A673 (cell line): ENCODE data around the gene SAMSN1. TPM values are rescaled to one million over a fixed set of nuclear protein-coding genes. Genes with fewer than 3 reads are reported as not detected.
"Not testable (repeated sequence)": the region's sequence is repeated elsewhere in the genome, so short reads cannot be mapped to it uniquely, and the experiment has no call there.

ENCODE experiments used
- BruUV-seq: library from RNA; stranded (reverse); fragments of 400-500 nt; replicated peaks from 2 replicates; lab custom pipeline; 2021; lab: Mats Ljungman, UMichigan
- CTCF ChIA-PET: fragments of 300-600 bp; sonication (Branson Sonifier 250); formaldehyde crosslinking; loops from one replicate; lab custom pipeline; 2022; ENCODE audit warnings: antibody characterized with exemption; lab: Charles Lee
- POLR2A ChIA-PET: fragments of 300-600 bp; sonication (Branson Sonifier 250); formaldehyde crosslinking; loops from one replicate; lab custom pipeline; 2022; ENCODE audit warnings: antibody characterized with exemption; ENCODE audit not compliant: low non-redundant PET; lab: Charles Lee
- DNase-seq: peaks from one replicate; pipeline ENCODE4 v3.0.0-alpha.2; 2015; ENCODE audit warnings: low spot score
- H3K27ac ChIP-seq: fragments of 200-600 bp; sonication (generic); 2 replicates; pipeline ENCODE4 v1.5.1; 2016; ENCODE audit warnings: mixed run types, low read depth, mild to moderate bottlenecking, mixed read lengths, antibody characterized with exemption, low read length; ENCODE audit not compliant: poor library complexity, severe bottlenecking
- H3K27me3 ChIP-seq: fragments of 200-600 bp; sonication (generic); replicated peaks from 2 replicates; pipeline ENCODE4 v1.6.1; 2017; ENCODE audit warnings: mixed run types, low read depth, mild to moderate bottlenecking, mixed read lengths, antibody characterized with exemption, low read length; ENCODE audit not compliant: insufficient read depth, poor library complexity
- H3K36me3 ChIP-seq: fragments of 200-600 bp; sonication (generic); 2 replicates; pipeline ENCODE4 v1.6.1; 2016; ENCODE audit warnings: mixed run types, mild to moderate bottlenecking, mixed read lengths, antibody characterized with exemption, low read length; ENCODE audit not compliant: insufficient read depth, poor library complexity, severe bottlenecking
- H3K4me1 ChIP-seq: fragments of 200-600 bp; sonication (generic); 2 replicates; pipeline ENCODE4 v1.6.1; 2017; ENCODE audit warnings: mixed run types, mild to moderate bottlenecking, mixed read lengths, antibody characterized with exemption, low read length; ENCODE audit not compliant: insufficient read depth, poor library complexity, severe bottlenecking
- H3K4me3 ChIP-seq: fragments of 200-600 bp; sonication (generic); 2 replicates; pipeline ENCODE4 v1.5.1; 2016; ENCODE audit warnings: low read depth, mixed run types, mild to moderate bottlenecking, mixed read lengths, low read length; ENCODE audit not compliant: poor library complexity, severe bottlenecking
- H3K9me3 ChIP-seq: fragments of 200-600 bp; sonication (generic); 2 replicates; pipeline ENCODE4 v1.6.1; 2016; ENCODE audit warnings: mixed run types, low read depth, mild to moderate bottlenecking, mixed read lengths, antibody characterized with exemption, low read length; ENCODE audit not compliant: poor library complexity, severe bottlenecking
- CTCF ChIP-seq: fragments of 300-800, 200-600 bp; sonication (generic); conservative IDR thresholded peaks from 2 replicates; pipeline ENCODE4 v1.5.1; 2017; ENCODE audit warnings: low read depth, mild to moderate bottlenecking, antibody characterized with exemption, low read length, moderate library complexity, mixed read lengths
- EZH2 ChIP-seq: fragments of 200-600 bp; sonication (generic); IDR thresholded peaks from 2 replicates; pipeline ENCODE4 v1.6.1; 2017; ENCODE audit warnings: borderline replicate concordance, low read depth, mild to moderate bottlenecking, mixed read lengths, antibody characterized with exemption, low read length; ENCODE audit not compliant: poor library complexity, severe bottlenecking
- intact Hi-C: fragments of 100-400 bp; cut with micrococcal nuclease; formaldehyde crosslinking; loops from one replicate; pipeline ENCODE4 v1.10.0; 2022; ENCODE audit not compliant: unreplicated experiment
- total RNA-seq: library from RNA; stranded (reverse); gene quantifications from 2 replicates; pipeline ENCODE4 v1.2.3, GENCODE V29; 2021

SAMSN1 gene
- total RNA-seq, 1 experiment from 2014 or later = not detected

- no peaks in the 10 kb centered on the region for H3K4me1 ChIP-seq
- H3K27me3 ChIP-seq = no peaks in the 10 kb centered on the region
- intact Hi-C loops = no loop called here
- ChIA-PET CTCF (no interaction called here), POLR2A (no interaction called here)
- BruUV-seq = no TSS peak
- H3K27ac ChIP-seq = no peak overlapping the region
- H3K9me3 ChIP-seq = no peaks in the 10 kb centered on the region
- DNase-seq = no peak
- TF ChIP-seq CTCF = no peak
- TF ChIP-seq EZH2 = no peak
- no peak overlapping the region for H3K4me3 ChIP-seq
- H3K36me3 ChIP-seq = no peaks in the 10 kb centered on the region
Measured at GRCh38 chr21:14497825-14498224, 48.3 kb downstream of the SAMSN1 start.

- H3K36me3 ChIP-seq = no peaks in the 10 kb centered on the region
- no peaks in the 10 kb centered on the region for H3K27me3 ChIP-seq
- no peak overlapping the region for H3K27ac ChIP-seq
- no TSS peak for BruUV-seq
- POLR2A ChIA-PET = no interaction called here
- no peaks in the 10 kb centered on the region for H3K4me1 ChIP-seq
- intact Hi-C loops = no loop called here
- no peak for DNase-seq
- no peaks in the 10 kb centered on the region for H3K9me3 ChIP-seq
- no peak for TF ChIP-seq EZH2
- TF ChIP-seq CTCF = no peak
- CTCF ChIA-PET = no interaction called here
- H3K4me3 ChIP-seq = no peak overlapping the region
Measured at GRCh38 chr21:14495075-14495474, 51.0 kb downstream of the SAMSN1 start.

- H3K27ac ChIP-seq, BruUV-seq, CTCF ChIA-PET, H3K4me3 ChIP-seq, intact Hi-C loops, H3K36me3 ChIP-seq, H3K27me3 ChIP-seq, H3K4me1 ChIP-seq, POLR2A ChIA-PET, H3K9me3 ChIP-seq, DNase-seq: not testable (repeated sequence)
Measured at GRCh38 chr21:14494181-14494580, 51.9 kb downstream of the SAMSN1 start.

GRCh38 chr21:14493731-14494130 is 52.4 kb downstream of the SAMSN1 start:
- intact Hi-C loops = no loop called here
- POLR2A ChIA-PET = no interaction called here

More at GRCh38 chr21:14493731-14494130, 52.4 kb downstream of the SAMSN1 start:
- CTCF ChIA-PET = no interaction called here
- DNase-seq = no peak
- Histone ChIP-seq H3K9me3 (no peaks in the 10 kb centered on the region), H3K4me1 (no peaks in the 10 kb centered on the region), H3K4me3 (no peak overlapping the region), H3K27ac (no peak overlapping the region), H3K36me3 (no peaks in the 10 kb centered on the region), H3K27me3 (no peaks in the 10 kb centered on the region)
- TF ChIP-seq CTCF = no peak
- TF ChIP-seq EZH2 = no peak
- BruUV-seq = no TSS peak
